CD14-positive monocyte (primary cell): ENCODE measurements around the gene MRPL57. TPM values are rescaled to one million over a fixed set of nuclear protein-coding genes. Genes with fewer than 3 reads are reported as not detected.
"Not testable (repeated sequence)": the region's sequence is repeated elsewhere in the genome, so short reads cannot be mapped to it uniquely, and the experiment has no call there.

Experiments
- DNase-seq, 3 donors: peaks; one replicate each; pipeline ENCODE4 v3.0.0-alpha.2; 2011 to 2022
- H2AFZ ChIP-seq: 2 replicates; pipeline ENCODE4 v1.6.0; 2012; ENCODE audit warnings: mild to moderate bottlenecking, low read depth, low read length, inconsistent platforms; ENCODE audit not compliant: insufficient read depth, poor library complexity, severe bottlenecking
- H3K27ac ChIP-seq, 2 donors: 1 replicate in 1 of 2; 2 replicates in 1 of 2; pipeline ENCODE4 v1.5.1; 2012 to 2013; ENCODE audit warnings: low read length in 2 of 2, control low read depth in 1 of 2, inconsistent platforms in 1 of 2, low read depth in 1 of 2, mild to moderate bottlenecking in 1 of 2
- H3K27me3 ChIP-seq, 2 donors: one replicate each; pipeline versions ENCODE4 v1.6.0 to v1.6.1; 2011 to 2013; ENCODE audit warnings: low read length in 2 of 2; ENCODE audit not compliant: control insufficient read depth in 2 of 2, insufficient read depth in 2 of 2
- H3K36me3 ChIP-seq, 2 donors: replicated peaks in 1 of 2; 1 replicate in 1 of 2; 2 replicates in 1 of 2; pipeline versions ENCODE4 v1.5.1 to v1.6.1; 2012 to 2013; ENCODE audit warnings: low read length in 2 of 2, control low read depth in 1 of 2, inconsistent platforms in 1 of 2, mild to moderate bottlenecking in 1 of 2; ENCODE audit not compliant: insufficient read depth in 2 of 2, control insufficient read depth in 1 of 2
- H3K4me1 ChIP-seq, 2 donors: 1 replicate in 1 of 2; 2 replicates in 1 of 2; pipeline versions ENCODE4 v1.5.1 to v1.6.1; 2012 to 2013; ENCODE audit warnings: low read length in 2 of 2, control low read depth in 1 of 2, inconsistent platforms in 1 of 2, mild to moderate bottlenecking in 1 of 2, moderate library complexity in 1 of 2; ENCODE audit not compliant: insufficient read depth in 2 of 2, control insufficient read depth in 1 of 2
- H3K4me2 ChIP-seq: replicated peaks from 2 replicates; pipeline ENCODE3; 2012; ENCODE audit warnings: low read length, moderate library complexity, mild to moderate bottlenecking; ENCODE audit not compliant: poor library complexity, severe bottlenecking; ENCODE audit errors: extremely low read depth
- H3K4me3 ChIP-seq, 3 experiments: fragments of 200-600 bp in 1 of 3; sonication (generic) in 1 of 3; replicated peaks in 1 of 3; 1 replicate in 2 of 3; 2 replicates in 1 of 3; pipeline ENCODE4 v1.5.1; 2011 to 2013; ENCODE audit warnings: low read length in 3 of 3, mild to moderate bottlenecking in 3 of 3, control low read depth in 2 of 3, low read depth in 2 of 3, inconsistent platforms in 1 of 3, moderate library complexity in 1 of 3
- H3K79me2 ChIP-seq: 2 replicates; pipeline ENCODE4 v1.6.0; 2012; ENCODE audit warnings: mild to moderate bottlenecking, control low read depth, inconsistent platforms, low read length, moderate library complexity; ENCODE audit not compliant: insufficient read depth
- H3K9ac ChIP-seq: 2 replicates; pipeline ENCODE4 v1.6.0; 2017; ENCODE audit warnings: low read length, mild to moderate bottlenecking; ENCODE audit not compliant: insufficient read depth, poor library complexity, severe bottlenecking
- H3K9me3 ChIP-seq, 2 donors: replicated peaks in 1 of 2; 1 replicate in 1 of 2; 2 replicates in 1 of 2; pipeline versions ENCODE4 v1.5.1 to v1.6.1; 2012 to 2013; ENCODE audit warnings: low read length in 2 of 2, control low read depth in 1 of 2; ENCODE audit not compliant: control insufficient read depth in 1 of 2, insufficient read depth in 1 of 2
- H4K20me1 ChIP-seq: 2 replicates; pipeline ENCODE4 v1.6.0; 2012; ENCODE audit warnings: mild to moderate bottlenecking, low read length, control low read depth, moderate library complexity; ENCODE audit not compliant: insufficient read depth
- H3K27ac Mint-ChIP-seq, 7 donors: one replicate each; pipeline ENCODE4 v1.8.0; 2020; ENCODE audit warnings: mild to moderate bottlenecking in 7 of 7, mixed read lengths in 7 of 7, moderate library complexity in 6 of 7, inconsistent platforms in 2 of 7
- H3K27me3 Mint-ChIP-seq, 3 donors: one replicate each; pipeline ENCODE4 v1.8.0; 2021 to 2022; ENCODE audit warnings: low read depth in 3 of 3, mild to moderate bottlenecking in 3 of 3, mixed read lengths in 3 of 3, moderate library complexity in 3 of 3, inconsistent platforms in 1 of 3
- H3K36me3 Mint-ChIP-seq, 2 donors: one replicate each; pipeline ENCODE4 v1.8.0; 2020; ENCODE audit warnings: mixed read lengths in 2 of 2, inconsistent platforms in 1 of 2, mild to moderate bottlenecking in 1 of 2
- H3K4me1 Mint-ChIP-seq: one replicate; pipeline ENCODE4 v1.8.0; 2020; ENCODE audit warnings: mild to moderate bottlenecking, mixed read lengths
- H3K4me3 Mint-ChIP-seq, 2 donors: one replicate each; pipeline ENCODE4 v1.8.0; 2020; ENCODE audit warnings: mild to moderate bottlenecking in 2 of 2, mixed read lengths in 2 of 2, moderate library complexity in 1 of 2
- H3K9me3 Mint-ChIP-seq, 7 donors: one replicate each; pipeline ENCODE4 v1.8.0; 2020 to 2022; ENCODE audit warnings: mixed read lengths in 7 of 7, mild to moderate bottlenecking in 6 of 7, moderate library complexity in 6 of 7, inconsistent platforms in 2 of 7
- WGBS: methylation state at CpG from one replicate; pipeline ENCODE4 v1.1.5; 2013; ENCODE audit warnings: missing lambda C conversion rate; ENCODE audit not compliant: insufficient coverage; 5-methylcytosine and 5-hydroxymethylcytosine counted together
- intact Hi-C, 2 donors: fragments of 100-400 bp; cut with micrococcal nuclease; formaldehyde crosslinking; loops; one replicate each; pipeline versions ENCODE4 v1.15.0 to v1.15.1; 2023
- polyA plus RNA-seq, 3 donors: library from polyadenylated mRNA; depleted of rRNA in 1 of 3; unstranded in 2 of 3; stranded (reverse) in 1 of 3; fragments of 300-500 nt in 2 of 3; fragments of >200 nt in 1 of 3; fragmentation: Illumina TruSeq in 2 of 3; gene quantifications; 1 replicate in 2 of 3; 2 replicates in 1 of 3; pipeline ENCODE4 v1.2.3, GENCODE V29; 2012 to 2021
- TF ChIP-seq, protein P1 (sequence below): fragments of 200-600 bp; IDR thresholded peaks from one replicate; pipeline ENCODE4 v1.8.0; 2022; ENCODE audit warnings: antibody characterized with exemption, mild to moderate bottlenecking

Gene MRPL57
- polyA plus RNA-seq, 3 donors = 6.8 to 52.3 (median 41.1) TPM

DNA sequence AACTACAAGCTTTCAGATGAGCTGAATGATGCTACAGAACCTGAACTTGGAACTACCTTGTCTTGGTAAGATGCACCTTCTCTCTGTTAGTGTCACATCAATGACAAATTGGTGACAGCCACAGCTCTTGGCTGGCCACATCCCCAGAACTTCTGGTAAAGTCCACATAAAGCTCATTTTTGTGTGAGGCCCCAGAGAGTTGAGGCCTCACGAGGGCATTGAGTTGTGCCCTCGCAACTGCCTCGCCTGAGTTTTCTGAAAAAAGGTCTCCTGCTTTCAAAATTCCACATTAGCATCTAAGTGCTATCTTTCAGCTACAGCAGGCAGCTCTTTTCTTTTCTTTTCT, 42.6 kb downstream of the MRPL57 start:
- Histone ChIP-seq H3K79me2 (no peaks in the 10 kb centered on the region), H3K9ac (no peak overlapping the region), H3K9me3 (peaks cover 9 to 10% of the 10 kb centered on the region in 2 donors), H3K27ac (no peak overlapping the region), H3K4me1 (peaks cover 4 to 11% of the 10 kb centered on the region in 2 donors), H2AFZ (peak overlapping the region; percentile 13), H3K36me3 (no peaks in the 10 kb centered on the region), H3K4me3 (no peak overlapping the region), H3K27me3 (no peaks in the 10 kb centered on the region), H3K4me2 (no peak overlapping the region), H4K20me1 (no peaks in the 10 kb centered on the region)
- DNase-seq = no peak
- intact Hi-C loops = no loop called here
- no peaks in the 10 kb centered on the region for H3K36me3 Mint-ChIP-seq
- WGBS = 6% methylated on average over 3 of the region's 3 CpGs
- H3K27ac Mint-ChIP-seq = peak overlapping the region in 1 of 7 donors; percentile 21
- peak overlapping the region in 1 of 2 donors; percentile 7 for H3K4me3 Mint-ChIP-seq
- peaks cover 0 to 2% (median 0%) of the 10 kb centered on the region in 3 donors for H3K27me3 Mint-ChIP-seq
- H3K4me1 Mint-ChIP-seq = peaks cover 24% of the 10 kb centered on the region
- TF ChIP-seq, protein P1, sequence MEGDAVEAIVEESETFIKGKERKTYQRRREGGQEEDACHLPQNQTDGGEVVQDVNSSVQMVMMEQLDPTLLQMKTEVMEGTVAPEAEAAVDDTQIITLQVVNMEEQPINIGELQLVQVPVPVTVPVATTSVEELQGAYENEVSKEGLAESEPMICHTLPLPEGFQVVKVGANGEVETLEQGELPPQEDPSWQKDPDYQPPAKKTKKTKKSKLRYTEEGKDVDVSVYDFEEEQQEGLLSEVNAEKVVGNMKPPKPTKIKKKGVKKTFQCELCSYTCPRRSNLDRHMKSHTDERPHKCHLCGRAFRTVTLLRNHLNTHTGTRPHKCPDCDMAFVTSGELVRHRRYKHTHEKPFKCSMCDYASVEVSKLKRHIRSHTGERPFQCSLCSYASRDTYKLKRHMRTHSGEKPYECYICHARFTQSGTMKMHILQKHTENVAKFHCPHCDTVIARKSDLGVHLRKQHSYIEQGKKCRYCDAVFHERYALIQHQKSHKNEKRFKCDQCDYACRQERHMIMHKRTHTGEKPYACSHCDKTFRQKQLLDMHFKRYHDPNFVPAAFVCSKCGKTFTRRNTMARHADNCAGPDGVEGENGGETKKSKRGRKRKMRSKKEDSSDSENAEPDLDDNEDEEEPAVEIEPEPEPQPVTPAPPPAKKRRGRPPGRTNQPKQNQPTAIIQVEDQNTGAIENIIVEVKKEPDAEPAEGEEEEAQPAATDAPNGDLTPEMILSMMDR = no peak
- H3K9me3 Mint-ChIP-seq = peaks cover 4 to 20% (median 10%) of the 10 kb centered on the region in 7 donors

DNA sequence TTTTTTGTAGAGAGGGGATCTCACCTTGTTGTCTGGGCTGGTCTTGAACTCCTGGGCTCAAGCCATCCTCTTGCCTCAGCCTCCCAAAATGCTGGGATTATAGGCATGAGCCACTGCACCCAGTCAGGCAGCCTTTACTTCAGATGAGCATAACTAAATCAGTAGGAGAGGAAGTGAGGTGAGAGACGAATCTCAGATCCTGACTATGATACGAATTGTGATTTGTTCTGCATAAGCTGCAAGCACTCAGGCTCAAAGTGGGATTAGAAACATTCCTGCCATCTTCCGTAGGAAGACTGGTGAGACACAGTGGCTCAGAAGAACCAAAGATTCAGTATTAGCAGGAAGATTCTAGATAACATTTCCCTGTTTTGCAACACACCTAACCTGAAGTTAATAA, 43.3 kb downstream of the MRPL57 start:
- H3K36me3 Mint-ChIP-seq, H3K4me3 ChIP-seq, H3K27me3 Mint-ChIP-seq, H3K4me2 ChIP-seq, H3K27me3 ChIP-seq, H3K27ac ChIP-seq, DNase-seq, H3K9ac ChIP-seq, H3K4me3 Mint-ChIP-seq, H3K9me3 ChIP-seq, H4K20me1 ChIP-seq, H3K79me2 ChIP-seq, intact Hi-C loops, H3K36me3 ChIP-seq: not testable (repeated sequence)
- WGBS = 53% methylated on average over 3 of the region's 3 CpGs
- H3K27ac Mint-ChIP-seq = peak overlapping the region in 1 of 7 donors; percentile 5
- peak overlapping the region; percentile 13 for H2AFZ ChIP-seq
- H3K9me3 Mint-ChIP-seq = peaks cover 2 to 20% (median 10%) of the 10 kb centered on the region in 7 donors
- H3K4me1 Mint-ChIP-seq = peaks cover 24% of the 10 kb centered on the region
- peaks cover 4 to 11% of the 10 kb centered on the region in 2 donors for H3K4me1 ChIP-seq
